GM23248 (cell line): ENCODE data around the gene HSP90B1.

Experiments
- EZH2 ChIP-seq: fragments of 200-600 bp; sonication (generic); IDR thresholded peaks from 2 replicates; pipeline ENCODE4 v1.6.1; 2018; ENCODE audit warnings: antibody characterized with exemption, mild to moderate bottlenecking; ENCODE audit not compliant: insufficient read depth, poor library complexity, severe bottlenecking
- EZH2phosphoT487 ChIP-seq: fragments of 200-600 bp; sonication (generic); IDR thresholded peaks from 2 replicates; pipeline ENCODE4 v1.6.1; 2018; ENCODE audit warnings: antibody characterized with exemption, moderate library complexity, mild to moderate bottlenecking, low read depth; ENCODE audit not compliant: insufficient read depth

DNA sequence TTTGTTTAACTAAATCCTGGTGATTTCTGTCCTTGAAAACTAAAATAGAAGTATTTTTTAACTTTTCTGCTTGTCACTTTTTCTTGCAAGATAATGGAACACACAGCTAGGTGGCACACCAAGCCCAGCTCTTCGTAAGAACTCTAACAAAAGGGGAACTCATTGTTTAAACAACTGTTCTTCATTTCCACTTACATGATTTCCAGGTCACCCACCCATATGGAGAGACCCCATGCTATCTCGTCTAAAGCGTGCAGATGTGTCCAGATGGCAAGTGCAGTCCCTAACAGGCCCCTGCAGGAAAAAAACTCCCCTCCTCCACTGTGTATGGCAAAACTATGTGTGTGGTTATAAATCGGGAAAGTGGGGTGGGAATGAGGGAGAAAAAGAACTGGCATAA, 45.9 kb upstream of the HSP90B1 start:
- no peak for TF ChIP-seq EZH2phosphoT487
- no peak for TF ChIP-seq EZH2
